Measurements from ENCODE around the gene MMEL1. TPM values are rescaled to one million over a fixed set of nuclear protein-coding genes. Genes with fewer than 3 reads are reported as not detected.
"Not testable (repeated sequence)": the region's sequence is repeated elsewhere in the genome, so short reads cannot be mapped to it uniquely, and the experiment has no call there.

Gene MMEL1
- total RNA-seq, result 1 to 10 TPM in 1 of 2 donors, under 1 TPM in 1; 0.57 to 1.8 TPM
- long read RNA-seq, donor 1, result 0 reads
- long read RNA-seq, donor 2, result 0 reads

- peak; percentile 58 for DNase-seq (ENCODE audit: low spot score)
- intact Hi-C loops (cut with DNase I), result no loop called here
These were observed at the start of gene MMEL1 for GRCh38 chr1:2632561-2633361. MMEL1 (minus strand) TSS chr1:2633016; CDS start chr1:2629484, 3,532 bp downstream.

GRCh38 chr1:2676726-2677125 lies 43.9 kb upstream of the MMEL1 start:
- intact Hi-C loops (cut with DNase I); DNase-seq (ENCODE audit: low spot score): not testable (repeated sequence)

GRCh38 chr1:2671656-2672055 lies 38.8 kb upstream of the MMEL1 start:
- intact Hi-C loops (cut with DNase I), result not testable (repeated sequence)
- DNase-seq (ENCODE audit: low spot score), result peak; percentile 40

GRCh38 chr1:2659806-2660205 lies 27.0 kb upstream of the MMEL1 start:
- intact Hi-C loops (cut with DNase I), result loop anchor here in 1 of 2 donors (10.0 kb wide), 1 partner anchor 195 kb away; no protein-coding TSS in a partner anchor
- peak; percentile 69 for DNase-seq (ENCODE audit: low spot score)

- intact Hi-C loops (cut with DNase I), result loop anchor here in 1 of 2 donors (10.0 kb wide), 1 partner anchor 193 kb away; no protein-coding TSS in a partner anchor
- DNase-seq (ENCODE audit: low spot score), result not testable (repeated sequence)
These were observed 25.1 kb upstream of the MMEL1 start for GRCh38 chr1:2657909-2658308.

- intact Hi-C loops (cut with DNase I), result loop anchor here in 1 of 2 donors (10.0 kb wide), 1 partner anchor 192 kb away; no protein-coding TSS in a partner anchor
- DNase-seq (ENCODE audit: low spot score), result peak; percentile 66
These were observed 24.3 kb upstream of the MMEL1 start for GRCh38 chr1:2657124-2657523.

- peak; percentile 93 for DNase-seq (ENCODE audit: low spot score)
These were observed 23.0 kb upstream of the MMEL1 start for GRCh38 chr1:2655598-2656434.

GRCh38 chr1:2654443-2654948 lies 21.7 kb upstream of the MMEL1 start:
- intact Hi-C loops (cut with DNase I), result loop anchor here in 1 of 2 donors (5.0 to 10.0 kb wide), 2 partner anchors 190 to 1553 kb away; no protein-coding TSS in a partner anchor
- DNase-seq (ENCODE audit: low spot score), result peak; percentile 91

More at GRCh38 chr1:2655598-2656434, 23.0 kb upstream of the MMEL1 start:
- intact Hi-C loops (cut with DNase I), result loop anchor here in 1 of 2 donors (10.0 kb wide), 1 partner anchor 191 kb away; no protein-coding TSS in a partner anchor

GRCh38 chr1:2653741-2654442 lies 21.1 kb upstream of the MMEL1 start:
- intact Hi-C loops (cut with DNase I), result loop anchor here in 1 of 2 donors (5.0 to 10.0 kb wide), 2 partner anchors 189 to 1553 kb away; no protein-coding TSS in a partner anchor
- peak; percentile 96 for DNase-seq (ENCODE audit: low spot score)

- intact Hi-C loops (cut with DNase I), result loop anchor here in 1 of 2 donors (5.0 to 10.0 kb wide), 2 partner anchors 188 to 1554 kb away; no protein-coding TSS in a partner anchor
- DNase-seq (ENCODE audit: low spot score), result peak; percentile 93
These were observed 20.2 kb upstream of the MMEL1 start for GRCh38 chr1:2652926-2653571.

- intact Hi-C loops (cut with DNase I), result loop anchor here in 1 of 2 donors (5.0 to 10.0 kb wide), 2 partner anchors 188 to 1555 kb away; no protein-coding TSS in a partner anchor
- peak; percentile 84 for DNase-seq (ENCODE audit: low spot score)
These were observed 19.5 kb upstream of the MMEL1 start for GRCh38 chr1:2652152-2652925.

- intact Hi-C loops (cut with DNase I), result loop anchor here in 1 of 2 donors (5.0 to 10.0 kb wide), 2 partner anchors 186 to 1556 kb away; no protein-coding TSS in a partner anchor
- DNase-seq (ENCODE audit: low spot score), result peak; percentile 35
These were observed 18.3 kb upstream of the MMEL1 start for GRCh38 chr1:2650967-2651645.

- DNase-seq (ENCODE audit: low spot score), result no peak
- intact Hi-C loops (cut with DNase I), result loop anchor here in 1 of 2 donors (10.0 kb wide), 1 partner anchor 832 kb away; no protein-coding TSS in a partner anchor
These were observed 14.0 kb upstream of the MMEL1 start for GRCh38 chr1:2646837-2647236.

- DNase-seq (ENCODE audit: low spot score), result peak; percentile 71
- intact Hi-C loops (cut with DNase I), result loop anchor here in 1 of 2 donors (10.0 kb wide), 1 partner anchor 831 kb away; no protein-coding TSS in a partner anchor
These were observed 13.0 kb upstream of the MMEL1 start for GRCh38 chr1:2645776-2646175.

GRCh38 chr1:2645143-2645542 lies 12.3 kb upstream of the MMEL1 start:
- intact Hi-C loops (cut with DNase I), result loop anchor here in 1 of 2 donors (10.0 kb wide), 1 partner anchor 830 kb away; no protein-coding TSS in a partner anchor
- peak; percentile 53 for DNase-seq (ENCODE audit: low spot score)

GRCh38 chr1:2644591-2645101 lies 11.8 kb upstream of the MMEL1 start:
- peak; percentile 62 for DNase-seq (ENCODE audit: low spot score)
- intact Hi-C loops (cut with DNase I), result loop anchor here in 1 of 2 donors (10.0 kb wide), 1 partner anchor 830 kb away; no protein-coding TSS in a partner anchor
